Activated T-cell treated with anti-CD3 and anti-CD28 coated beads, Interleukin-2, amount 50 U/mL, for 72 hours (primary cell): ENCODE data around the gene SLC25A39. TPM values are rescaled to one million over a fixed set of nuclear protein-coding genes. Genes with fewer than 3 reads are reported as not detected.

Source experiments
- ATAC-seq, 2 donors: fragments of 150-1000 bp; cut with Tn5 transposase; replicated peaks in 1 of 2; 2 replicates each; pipeline ENCODE4 v1.10.0; 2021; ENCODE audit warnings: moderate library complexity in 2 of 2, mild to moderate bottlenecking in 1 of 2
- DNase-seq, 2 donors: peaks; one replicate each; pipeline ENCODE4 v3.0.0; 2021 to 2022; ENCODE audit warnings: mixed read lengths in 1 of 2
- H3K27ac Mint-ChIP-seq: one replicate; pipeline ENCODE4 v1.8.0; 2022; ENCODE audit warnings: mild to moderate bottlenecking, moderate library complexity, mixed read lengths
- H3K27me3 Mint-ChIP-seq: one replicate; pipeline ENCODE4 v1.8.0; 2022; ENCODE audit warnings: low read depth, mixed read lengths
- H3K36me3 Mint-ChIP-seq, 2 donors: one replicate each; pipeline ENCODE4 v1.8.0; 2022; ENCODE audit warnings: mixed read lengths in 2 of 2, mild to moderate bottlenecking in 1 of 2; ENCODE audit not compliant: insufficient read depth in 2 of 2
- H3K4me1 Mint-ChIP-seq: one replicate; pipeline ENCODE4 v1.8.0; 2022; ENCODE audit warnings: low read depth, mixed read lengths
- H3K4me3 Mint-ChIP-seq, 2 donors: one replicate each; pipeline ENCODE4 v1.8.0; 2022; ENCODE audit warnings: mild to moderate bottlenecking in 2 of 2, mixed read lengths in 2 of 2, moderate library complexity in 2 of 2
- H3K9me3 Mint-ChIP-seq, 2 donors: one replicate each; pipeline ENCODE4 v1.8.0; 2022; ENCODE audit warnings: mixed read lengths in 2 of 2
- total RNA-seq, 2 donors: library from RNA; stranded (reverse); gene quantifications; one replicate each; pipeline ENCODE4 v1.2.3, GENCODE V29; 2022

Gene SLC25A39
- total RNA-seq, 2 donors from 2014 or later: 83.6 to 97.2 TPM

DNA sequence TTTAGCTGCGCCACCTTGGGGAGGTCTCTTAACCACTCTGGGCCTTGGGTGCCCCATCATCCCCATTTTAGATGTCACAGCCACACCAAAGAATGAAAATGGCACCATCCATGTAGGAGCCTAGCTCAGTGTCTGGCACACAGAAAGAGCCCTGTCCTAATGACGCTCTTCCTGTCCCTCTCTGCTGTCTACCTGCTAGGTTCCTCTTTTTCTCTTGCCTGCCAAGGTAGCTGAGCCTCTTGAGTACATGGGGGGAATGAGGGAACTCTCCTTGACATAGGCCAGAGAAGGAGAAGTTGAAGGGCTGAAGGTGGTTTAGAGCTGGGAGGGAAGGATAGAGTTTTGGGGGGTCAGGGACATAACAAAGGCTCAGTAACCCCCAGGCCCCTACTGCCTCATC is 14.4 kb downstream of the SLC25A39 start:
- DNase-seq (no peak), ATAC-seq (no peak)
- Mint-ChIP-seq H3K27ac (no peak overlapping the region), H3K36me3 (peaks cover 0 to 2% of the 10 kb centered on the region in 2 donors), H3K27me3 (peaks cover 26% of the 10 kb centered on the region), H3K4me1 (peaks cover 6% of the 10 kb centered on the region), H3K4me3 (peak overlapping the region in 1 of 2 donors; percentile 27), H3K9me3 (no peaks in the 10 kb centered on the region)

DNA sequence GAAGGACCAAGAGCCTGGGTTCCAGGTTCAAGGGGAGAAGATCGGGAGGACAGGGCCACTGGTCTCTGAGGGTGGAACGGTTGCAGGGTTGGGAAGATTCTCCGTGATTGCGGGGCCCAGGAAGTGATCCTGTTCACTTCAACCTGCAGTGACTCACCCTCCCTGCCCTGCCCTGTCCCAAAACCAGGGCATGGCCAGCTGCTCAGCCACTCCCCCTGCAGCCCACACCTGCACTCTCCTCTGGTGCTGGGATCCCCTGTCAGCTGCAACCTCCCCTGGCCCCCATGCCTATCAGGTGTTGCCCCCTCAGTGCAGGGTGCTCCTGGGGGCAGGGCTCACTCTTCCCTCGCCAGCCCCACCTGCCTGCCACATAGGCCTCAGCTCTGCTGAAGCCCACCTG is 15.2 kb downstream of the SLC25A39 start:
- peaks cover 0 to 2% of the 10 kb centered on the region in 2 donors for H3K36me3 Mint-ChIP-seq
- H3K4me1 Mint-ChIP-seq: peaks cover 6% of the 10 kb centered on the region
- ATAC-seq (no peak), DNase-seq (no peak)
- H3K4me3 Mint-ChIP-seq: peak overlapping the region; percentile 17 to 59
- H3K27ac Mint-ChIP-seq: no peak overlapping the region
- peaks cover 32% of the 10 kb centered on the region for H3K27me3 Mint-ChIP-seq
- no peaks in the 10 kb centered on the region for H3K9me3 Mint-ChIP-seq

GRCh38 chr17:44308865-44309264 is 15.8 kb downstream of the SLC25A39 start:
- peak overlapping the region in 1 of 2 donors; percentile 59 for H3K4me3 Mint-ChIP-seq
- DNase-seq: no peak

GRCh38 chr17:44308320-44308818 is 16.3 kb downstream of the SLC25A39 start, which contains the start of gene RUNDC3A:
RUNDC3A (plus strand) TSS chr17:44308601; CDS start chr17:44308833, 232 bp downstream.
- Mint-ChIP-seq H3K27ac (no peak within 1 kb of the TSS), H3K9me3 (no peaks in the 10 kb centered on the region), H3K4me3 (peak within 1 kb of the TSS; percentile 63 to 70), H3K4me1 (peaks cover 6% of the 10 kb centered on the region), H3K36me3 (peaks cover 0 to 2% of the 10 kb centered on the region in 2 donors), H3K27me3 (peaks cover 23% of the 10 kb centered on the region)
- peak; percentile 88 to 91 for ATAC-seq
- DNase-seq: peak; percentile 87 to 88

More at GRCh38 chr17:44308865-44309264, 15.8 kb downstream of the SLC25A39 start:
- Mint-ChIP-seq H3K36me3 (peaks cover 0 to 2% of the 10 kb centered on the region in 2 donors), H3K27ac (no peak overlapping the region), H3K9me3 (no peaks in the 10 kb centered on the region), H3K27me3 (peaks cover 26% of the 10 kb centered on the region), H3K4me1 (peaks cover 6% of the 10 kb centered on the region)
- ATAC-seq: peak in 1 of 2 donors; percentile 18

DNA sequence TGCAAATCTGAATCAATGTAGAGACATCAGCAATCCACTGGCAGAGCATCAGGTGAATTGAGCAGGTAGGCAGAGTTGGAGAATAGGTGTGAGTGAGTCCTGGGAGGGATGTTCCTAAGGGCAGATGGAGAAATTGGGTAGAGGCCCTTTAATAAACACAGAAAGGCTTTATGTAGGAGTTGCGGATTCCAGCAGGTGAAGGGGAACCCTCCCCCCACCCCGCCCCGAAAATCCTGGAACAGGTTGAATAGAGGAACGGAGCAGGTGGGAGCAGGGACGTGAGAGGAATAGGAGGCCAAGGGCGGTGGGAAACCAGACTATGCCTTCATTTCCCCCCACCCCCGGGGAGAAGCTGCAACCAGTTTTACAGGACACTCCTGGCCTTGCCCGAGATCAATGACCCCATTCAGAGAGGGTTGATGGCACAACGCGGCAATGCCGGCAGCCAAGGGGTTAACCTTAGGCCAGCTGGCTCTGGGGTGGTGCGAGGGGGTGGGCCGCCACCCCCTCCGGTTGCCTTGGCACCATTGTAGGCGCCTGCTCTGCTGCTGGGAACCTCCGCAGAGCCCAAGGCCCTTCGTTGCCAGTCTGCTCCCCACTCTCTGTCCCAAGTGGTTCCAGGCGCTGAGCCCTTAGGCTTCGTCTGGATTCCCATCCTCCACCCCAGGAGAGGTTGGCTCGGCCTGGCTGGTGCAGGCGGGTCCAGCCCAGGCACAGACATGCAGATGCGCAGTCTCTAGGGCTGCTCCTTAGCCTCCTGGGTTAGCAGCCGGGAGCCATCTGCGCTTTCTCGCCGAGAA is 17.0 kb downstream of the SLC25A39 start:
- H3K4me3 Mint-ChIP-seq: peak overlapping the region; percentile 4 to 70
- ATAC-seq: peak; percentile 29 to 39
- H3K27me3 Mint-ChIP-seq: peaks cover 23% of the 10 kb centered on the region
- H3K4me1 Mint-ChIP-seq: peaks cover 6% of the 10 kb centered on the region
- no peaks in the 10 kb centered on the region for H3K9me3 Mint-ChIP-seq
- no peak for DNase-seq
- peaks cover 0 to 2% of the 10 kb centered on the region in 2 donors for H3K36me3 Mint-ChIP-seq
- H3K27ac Mint-ChIP-seq: no peak overlapping the region

- ATAC-seq: no peak
- Mint-ChIP-seq H3K27ac (no peak overlapping the region), H3K9me3 (no peaks in the 10 kb centered on the region), H3K4me1 (peaks cover under 1% of the 10 kb centered on the region), H3K27me3 (peaks cover 23% of the 10 kb centered on the region), H3K4me3 (no peak overlapping the region), H3K36me3 (peaks cover 0 to 2% of the 10 kb centered on the region in 2 donors)
- DNase-seq: no peak
Measured at GRCh38 chr17:44304651-44305050, 20.0 kb downstream of the SLC25A39 start.

- Mint-ChIP-seq H3K36me3 (no peaks in the 10 kb centered on the region), H3K9me3 (no peaks in the 10 kb centered on the region), H3K4me3 (no peak overlapping the region), H3K27me3 (no peaks in the 10 kb centered on the region), H3K27ac (no peak overlapping the region), H3K4me1 (peaks cover 5% of the 10 kb centered on the region)
- DNase-seq (no peak), ATAC-seq (no peak)
Measured at GRCh38 chr17:44297975-44298374, 26.6 kb downstream of the SLC25A39 start.

- no peaks in the 10 kb centered on the region for H3K9me3 Mint-ChIP-seq
- H3K27me3 Mint-ChIP-seq: peaks cover 3% of the 10 kb centered on the region
- peaks cover 5% of the 10 kb centered on the region for H3K4me1 Mint-ChIP-seq
- no peak for DNase-seq
- no peak overlapping the region for H3K4me3 Mint-ChIP-seq
- H3K27ac Mint-ChIP-seq: no peak overlapping the region
- peak in 1 of 2 donors; percentile 53 for ATAC-seq
- H3K36me3 Mint-ChIP-seq: no peaks in the 10 kb centered on the region
Measured at GRCh38 chr17:44293509-44294226, 31.0 kb downstream of the SLC25A39 start.

GRCh38 chr17:44287651-44288050 is 37.0 kb downstream of the SLC25A39 start:
- DNase-seq: no peak
- Mint-ChIP-seq H3K9me3 (no peaks in the 10 kb centered on the region), H3K27me3 (peaks cover 14% of the 10 kb centered on the region), H3K4me1 (no peaks in the 10 kb centered on the region), H3K36me3 (no peaks in the 10 kb centered on the region), H3K27ac (no peak overlapping the region), H3K4me3 (no peak overlapping the region)
- ATAC-seq: no peak

GRCh38 chr17:44284024-44284400 is 40.6 kb downstream of the SLC25A39 start:
- no peak overlapping the region for H3K27ac Mint-ChIP-seq
- no peak for ATAC-seq
- no peaks in the 10 kb centered on the region for H3K36me3 Mint-ChIP-seq
- no peaks in the 10 kb centered on the region for H3K9me3 Mint-ChIP-seq
- H3K4me1 Mint-ChIP-seq: peaks cover 11% of the 10 kb centered on the region
- no peak for DNase-seq
- H3K27me3 Mint-ChIP-seq: peaks cover 14% of the 10 kb centered on the region
- H3K4me3 Mint-ChIP-seq: no peak overlapping the region

DNA sequence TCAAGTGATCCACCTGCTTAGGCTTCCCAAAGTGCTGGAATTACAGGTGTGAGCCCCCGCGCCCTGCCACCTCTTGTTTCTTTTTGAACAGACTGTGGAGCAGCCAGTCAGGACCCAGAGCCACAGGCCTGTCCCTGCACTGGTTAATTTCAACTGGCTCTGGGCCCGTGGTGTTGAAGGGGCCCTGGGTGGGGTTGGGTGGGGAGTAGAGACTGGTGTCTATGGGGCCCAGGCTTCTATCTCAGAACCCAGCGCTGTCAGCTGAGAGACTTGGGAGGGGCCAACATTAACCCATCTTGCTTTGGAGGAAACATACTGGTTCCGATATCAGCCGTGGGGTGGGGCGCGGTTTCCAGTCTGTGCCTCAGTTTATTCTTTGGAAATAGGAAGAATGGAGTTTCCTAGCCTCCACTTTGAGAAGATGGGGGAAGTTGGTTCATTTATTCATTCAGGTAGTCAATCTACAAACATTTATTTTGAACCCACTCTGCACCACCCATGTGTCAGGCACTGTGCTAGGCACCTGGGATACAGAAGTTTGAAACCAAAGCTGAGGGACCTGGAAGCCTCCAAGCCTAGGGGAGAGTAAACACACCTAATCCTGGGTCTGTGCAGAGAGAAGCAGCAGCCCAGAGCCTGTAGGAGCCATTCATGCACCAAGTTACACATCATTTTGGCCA is 41.1 kb downstream of the SLC25A39 start:
- peaks cover 11% of the 10 kb centered on the region for H3K4me1 Mint-ChIP-seq
- no peak overlapping the region for H3K4me3 Mint-ChIP-seq
- no peaks in the 10 kb centered on the region for H3K36me3 Mint-ChIP-seq
- H3K27ac Mint-ChIP-seq: no peak overlapping the region
- DNase-seq (no peak), ATAC-seq (no peak)
- H3K27me3 Mint-ChIP-seq: peaks cover 9% of the 10 kb centered on the region
- no peaks in the 10 kb centered on the region for H3K9me3 Mint-ChIP-seq

DNA sequence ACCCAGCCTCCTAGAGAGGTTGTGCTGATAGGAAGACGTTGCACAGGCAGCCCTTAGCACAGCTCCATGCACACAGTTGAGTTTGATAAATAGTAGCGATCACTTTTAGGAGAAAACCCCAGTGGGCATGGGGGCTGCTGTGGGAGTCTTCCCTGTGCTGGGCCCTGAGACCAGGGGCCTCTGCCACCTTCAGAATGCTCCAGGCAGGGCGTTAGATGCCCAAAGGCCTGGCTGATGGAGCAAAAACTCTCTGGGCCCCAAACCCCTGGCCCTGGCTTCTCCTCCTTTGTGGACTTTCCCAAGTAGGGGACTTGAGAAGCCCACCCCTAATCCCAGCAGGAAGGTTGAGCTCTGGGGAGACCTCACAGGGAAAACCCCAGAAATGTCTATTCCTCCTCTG is 42.4 kb downstream of the SLC25A39 start:
- no peak overlapping the region for H3K4me3 Mint-ChIP-seq
- H3K27ac Mint-ChIP-seq: no peak overlapping the region
- DNase-seq (no peak), ATAC-seq (no peak)
- no peaks in the 10 kb centered on the region for H3K27me3 Mint-ChIP-seq
- peaks cover 11% of the 10 kb centered on the region for H3K4me1 Mint-ChIP-seq
- no peaks in the 10 kb centered on the region for H3K36me3 Mint-ChIP-seq
- no peaks in the 10 kb centered on the region for H3K9me3 Mint-ChIP-seq

DNA sequence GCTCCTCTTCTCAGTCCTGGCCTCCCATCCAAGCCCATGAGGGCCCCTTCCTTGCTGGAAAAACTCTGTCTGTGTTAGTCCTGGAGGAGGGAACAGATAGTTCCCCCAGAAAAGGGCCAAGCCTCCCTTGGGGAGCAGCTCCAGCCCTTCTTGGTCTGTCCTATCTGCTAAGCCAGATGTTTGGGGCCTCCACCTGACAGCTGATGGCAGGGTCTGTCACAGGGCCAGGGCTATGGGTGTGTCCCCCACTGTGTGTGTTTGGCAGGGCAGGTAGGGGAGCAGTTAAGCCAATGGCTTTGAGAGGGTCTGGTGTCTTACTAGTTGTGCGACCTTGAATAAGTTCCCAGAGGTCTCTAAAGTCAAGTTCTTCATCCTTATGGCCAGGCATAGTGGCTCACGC is 43.1 kb downstream of the SLC25A39 start:
- Mint-ChIP-seq H3K4me3 (no peak overlapping the region), H3K27me3 (no peaks in the 10 kb centered on the region), H3K9me3 (no peaks in the 10 kb centered on the region)

More for the DNA sequence above, 43.1 kb downstream of the SLC25A39 start:
- ATAC-seq (no peak), DNase-seq (no peak)
- Mint-ChIP-seq H3K27ac (no peak overlapping the region), H3K36me3 (no peaks in the 10 kb centered on the region), H3K4me1 (peaks cover 11% of the 10 kb centered on the region)
